Renal cortical epithelial cell (primary cell): ENCODE data around the gene GEMIN4. TPM values are rescaled to one million over a fixed set of nuclear protein-coding genes. Genes with fewer than 3 reads are reported as not detected.
"Not testable (repeated sequence)": the region's sequence is repeated elsewhere in the genome, so short reads cannot be mapped to it uniquely, and the experiment has no call there.

ENCODE experiments used
- DNase-seq: peaks from one replicate; pipeline ENCODE4 v3.0.0-alpha.2; 2011; ENCODE audit warnings: low read depth
- total RNA-seq: library from RNA; depleted of rRNA; stranded (reverse); fragments of >200 nt; gene quantifications from 2 replicates; pipeline ENCODE4 v1.2.3, GENCODE V29; 2014

The GEMIN4 gene
- 8.7 and 15.2 TPM in 2 replicates for total RNA-seq

DNA sequence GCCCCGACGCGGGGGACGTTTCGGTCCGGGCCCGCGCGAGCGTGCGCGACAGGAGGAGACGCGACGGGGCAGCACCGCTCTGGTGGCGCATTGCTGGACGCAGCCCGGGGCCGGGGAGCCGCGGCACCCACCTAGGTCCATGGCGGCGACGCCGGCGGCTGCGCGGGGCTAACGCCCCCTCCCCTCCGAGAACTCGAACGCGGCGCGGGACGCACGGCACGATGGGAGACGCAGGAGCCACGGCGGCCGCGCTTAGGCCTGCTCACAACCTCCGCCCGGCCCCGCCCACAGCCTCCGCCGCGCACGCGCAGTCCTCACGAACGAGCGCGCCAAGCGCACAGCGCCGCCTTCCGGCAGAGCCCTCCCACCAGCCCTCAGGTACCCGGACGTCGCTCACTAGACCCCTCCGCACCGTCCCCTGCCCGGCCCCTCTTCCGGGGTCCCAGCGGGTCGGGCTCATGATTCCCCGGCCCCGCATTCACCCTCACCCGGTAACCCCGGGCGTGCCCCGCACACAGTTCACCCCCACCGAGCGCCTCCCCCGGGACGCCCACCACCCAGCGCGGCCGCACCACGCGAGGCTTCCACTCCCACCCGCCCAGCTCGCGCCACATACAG, at the start of gene GEMIN4:
GEMIN4 (minus strand) TSS at position 263 of the 618 bp plus-strand sequence; CDS start at position 141, 122 bp downstream.
- DNase-seq: peak; percentile 43

DNA sequence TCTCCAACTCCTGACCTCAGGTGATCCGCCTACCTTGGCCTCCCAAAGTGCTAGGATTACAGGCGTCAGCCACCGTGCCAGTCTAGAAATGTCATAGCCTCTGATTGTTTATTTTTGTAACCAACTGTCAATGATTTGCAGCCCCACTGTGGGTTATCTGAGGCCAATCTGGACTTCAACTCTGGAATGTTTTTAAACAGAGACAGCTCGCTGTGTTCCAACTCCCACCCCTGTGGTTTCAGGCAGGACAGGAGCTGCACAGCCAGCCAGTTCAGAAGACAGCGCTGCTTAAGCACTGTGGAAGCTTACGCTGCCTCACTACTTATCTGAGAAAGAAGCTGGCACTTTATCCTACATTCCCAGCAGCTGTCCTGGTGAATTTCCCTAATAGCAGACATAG, 49.6 kb upstream of the GEMIN4 start:
- DNase-seq: peak; percentile 77

- DNase-seq: no peak
These were observed 48.6 kb upstream of the GEMIN4 start for GRCh38 chr17:800446-801242.

DNA sequence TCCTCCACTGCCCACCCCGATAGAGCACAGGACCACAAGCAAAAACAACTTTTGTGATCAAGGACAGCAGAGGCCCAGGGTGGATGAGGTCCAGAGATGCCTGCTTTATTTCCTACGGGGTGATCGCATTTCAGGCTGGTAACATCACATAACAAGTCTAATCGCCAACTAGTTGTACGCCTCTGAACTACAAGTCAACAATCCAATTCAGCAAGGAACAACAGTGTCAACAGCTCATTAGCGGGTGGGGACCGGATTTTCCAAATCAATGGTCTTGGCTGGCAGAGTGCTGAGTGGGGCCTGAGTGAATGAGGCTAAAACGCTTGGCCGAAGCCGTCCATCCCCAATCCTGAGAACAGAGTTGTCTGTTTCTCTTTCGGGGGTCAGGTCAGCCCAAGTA, 47.2 kb upstream of the GEMIN4 start:
- DNase-seq: no peak

- no peak for DNase-seq
These were observed 46.2 kb upstream of the GEMIN4 start for GRCh38 chr17:798246-798645.

DNA sequence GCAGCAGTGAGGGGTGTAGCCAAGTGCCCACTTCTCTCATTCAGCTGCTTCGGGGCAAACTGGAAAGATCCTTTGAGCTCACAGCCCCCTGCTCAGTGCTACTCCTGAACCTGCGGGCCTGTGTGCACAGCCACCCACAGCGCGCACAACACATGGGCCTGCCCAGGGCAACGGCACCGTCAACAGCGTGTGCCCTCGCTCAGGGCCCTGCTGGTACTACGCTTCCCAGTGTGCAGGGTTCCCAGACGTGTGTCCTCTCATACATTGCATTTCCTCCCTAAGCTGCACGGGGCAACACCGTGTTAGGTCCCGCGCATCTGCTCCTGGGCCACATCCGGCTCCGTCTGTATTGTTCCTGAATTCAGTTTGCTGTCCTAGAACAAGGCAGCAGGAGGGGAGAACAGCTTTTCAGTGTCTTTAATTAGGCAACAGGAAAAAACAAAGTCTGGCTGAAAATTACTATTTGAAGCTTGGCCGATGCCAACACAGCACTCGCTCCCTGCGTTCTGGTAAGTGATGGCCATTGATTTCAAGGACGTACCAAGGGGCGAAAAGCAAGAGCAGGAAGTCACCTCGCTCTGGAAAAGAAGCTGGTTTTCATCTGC, 45.3 kb upstream of the GEMIN4 start:
- no peak for DNase-seq

DNA sequence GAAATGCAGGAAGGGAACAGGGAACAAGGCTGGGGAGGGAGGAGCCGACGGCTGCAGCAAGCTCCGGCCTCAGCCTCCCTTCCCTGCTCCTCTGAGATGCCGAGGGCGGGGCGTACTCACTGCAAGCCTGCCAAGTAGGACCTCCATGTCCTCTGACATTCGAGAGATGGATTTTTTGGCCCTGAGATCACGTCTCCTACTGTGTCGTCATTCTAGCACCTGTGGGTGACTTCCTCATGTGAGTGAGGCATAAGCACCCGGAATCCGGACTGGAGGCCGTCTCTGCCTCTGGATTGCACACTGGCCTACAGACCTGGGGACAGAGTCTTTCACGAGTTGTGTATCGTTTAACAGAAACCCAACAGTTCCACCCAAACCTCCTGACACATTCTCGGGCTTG, 44.5 kb upstream of the GEMIN4 start:
- DNase-seq: no peak

GRCh38 chr17:795721-796120, 43.7 kb upstream of the GEMIN4 start:
- DNase-seq: no peak

- no peak for DNase-seq
These were observed 43.2 kb upstream of the GEMIN4 start for GRCh38 chr17:795276-795675.

- peak; percentile 53 for DNase-seq
These were observed 42.8 kb upstream of the GEMIN4 start for GRCh38 chr17:794876-795275.

GRCh38 chr17:792277-792676, 40.2 kb upstream of the GEMIN4 start:
- DNase-seq: no peak

GRCh38 chr17:791829-792228, 39.8 kb upstream of the GEMIN4 start:
- no peak for DNase-seq

- DNase-seq: not testable (repeated sequence)
These were observed 38.8 kb upstream of the GEMIN4 start for GRCh38 chr17:790874-791247.

DNA sequence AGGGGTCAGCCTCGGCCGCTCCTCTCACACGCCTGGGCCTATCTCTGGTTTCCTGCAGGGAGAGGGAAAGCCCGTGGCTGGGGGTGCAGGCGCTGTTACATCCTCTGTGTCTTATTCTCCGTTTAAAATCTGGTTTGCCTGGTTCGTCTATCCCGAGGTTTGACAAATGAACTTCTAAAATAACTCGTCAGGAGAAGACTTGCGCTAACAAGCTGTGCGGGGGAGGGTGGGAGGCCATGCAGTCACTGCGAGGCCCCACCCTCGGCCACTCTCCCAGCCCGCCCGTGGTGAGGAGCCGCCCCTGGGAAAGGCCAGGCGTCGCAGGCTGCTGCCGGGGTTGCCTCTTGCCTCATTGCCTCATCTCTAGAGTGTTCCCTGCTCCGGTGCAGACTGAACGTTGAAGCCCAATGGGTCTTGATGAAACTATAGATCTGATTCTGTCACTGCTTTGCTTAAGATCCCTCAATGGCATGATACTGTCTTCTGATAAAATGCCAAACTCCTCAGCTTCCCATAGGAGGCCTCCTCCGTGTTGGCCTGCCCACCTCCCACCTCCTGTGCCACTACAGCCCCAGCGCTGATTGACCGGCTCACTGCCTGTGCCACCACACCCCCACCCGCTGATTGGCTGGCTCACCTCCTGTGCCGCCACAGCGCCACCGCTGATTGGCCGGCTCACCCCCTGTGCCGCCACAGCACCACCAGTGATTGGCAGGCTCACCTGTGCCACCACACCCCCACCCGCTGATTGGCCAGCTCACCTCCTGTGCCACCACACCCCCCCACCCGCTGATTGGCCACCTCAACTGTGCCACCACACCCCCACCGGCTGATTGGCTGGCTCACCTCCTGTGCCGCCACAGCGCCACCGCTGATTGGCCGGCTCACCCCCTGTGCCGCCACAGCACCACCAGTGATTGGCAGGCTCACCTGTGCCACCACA, 38.1 kb upstream of the GEMIN4 start:
- DNase-seq: not testable (repeated sequence)

GRCh38 chr17:789160-789840, 37.2 kb upstream of the GEMIN4 start:
- DNase-seq: no peak

DNA sequence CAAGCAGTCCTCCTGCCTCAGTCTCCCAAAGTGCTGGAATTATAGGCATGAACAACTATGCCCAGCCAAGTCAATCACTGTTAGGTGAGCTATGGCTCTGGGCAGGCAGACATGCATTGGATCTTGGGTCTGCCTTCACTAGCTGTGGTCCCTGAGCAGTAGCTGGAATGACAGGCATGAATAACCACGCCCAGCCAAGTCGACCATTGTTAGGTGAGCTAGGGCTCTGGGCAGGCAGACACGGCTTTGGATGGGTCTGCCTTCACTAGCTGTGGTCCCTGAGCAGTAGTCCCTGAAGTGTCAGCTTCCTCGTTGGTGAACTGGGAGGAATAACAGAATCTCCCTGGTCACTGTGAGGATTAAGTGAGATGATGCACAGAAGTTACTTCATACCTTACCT, 36.5 kb upstream of the GEMIN4 start:
- DNase-seq: no peak

DNA sequence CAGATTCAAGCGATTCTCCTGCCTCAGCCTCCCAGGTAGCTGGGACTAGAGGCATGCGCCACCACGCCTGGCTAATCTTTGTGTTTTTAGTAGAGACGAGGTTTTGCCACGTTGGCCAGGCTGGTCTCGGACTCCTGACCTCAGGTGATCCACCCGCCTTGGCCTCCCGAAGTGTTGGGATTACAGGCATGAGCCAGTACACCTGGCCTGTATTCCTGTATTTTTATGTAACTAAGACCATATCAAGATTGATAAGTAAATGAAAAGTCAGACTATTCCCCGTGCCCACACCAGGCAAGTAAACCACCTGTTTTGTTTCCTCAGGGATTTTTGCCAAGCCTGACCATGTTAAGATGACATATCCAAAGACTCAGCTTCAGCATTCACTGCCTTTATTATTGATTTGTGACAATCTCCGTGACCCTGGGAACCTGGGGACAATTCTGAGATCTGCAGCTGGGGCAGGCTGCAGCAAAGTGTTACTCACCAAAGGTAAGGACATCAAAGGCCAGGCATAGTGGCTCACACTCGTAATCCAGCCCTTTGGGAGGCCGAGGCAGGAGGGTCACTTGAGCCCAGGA, 35.7 kb upstream of the GEMIN4 start:
- DNase-seq: no peak

GRCh38 chr17:785901-786300, 33.8 kb upstream of the GEMIN4 start:
- not testable (repeated sequence) for DNase-seq

- DNase-seq: no peak
These were observed 32.1 kb upstream of the GEMIN4 start for GRCh38 chr17:784143-784542.

DNA sequence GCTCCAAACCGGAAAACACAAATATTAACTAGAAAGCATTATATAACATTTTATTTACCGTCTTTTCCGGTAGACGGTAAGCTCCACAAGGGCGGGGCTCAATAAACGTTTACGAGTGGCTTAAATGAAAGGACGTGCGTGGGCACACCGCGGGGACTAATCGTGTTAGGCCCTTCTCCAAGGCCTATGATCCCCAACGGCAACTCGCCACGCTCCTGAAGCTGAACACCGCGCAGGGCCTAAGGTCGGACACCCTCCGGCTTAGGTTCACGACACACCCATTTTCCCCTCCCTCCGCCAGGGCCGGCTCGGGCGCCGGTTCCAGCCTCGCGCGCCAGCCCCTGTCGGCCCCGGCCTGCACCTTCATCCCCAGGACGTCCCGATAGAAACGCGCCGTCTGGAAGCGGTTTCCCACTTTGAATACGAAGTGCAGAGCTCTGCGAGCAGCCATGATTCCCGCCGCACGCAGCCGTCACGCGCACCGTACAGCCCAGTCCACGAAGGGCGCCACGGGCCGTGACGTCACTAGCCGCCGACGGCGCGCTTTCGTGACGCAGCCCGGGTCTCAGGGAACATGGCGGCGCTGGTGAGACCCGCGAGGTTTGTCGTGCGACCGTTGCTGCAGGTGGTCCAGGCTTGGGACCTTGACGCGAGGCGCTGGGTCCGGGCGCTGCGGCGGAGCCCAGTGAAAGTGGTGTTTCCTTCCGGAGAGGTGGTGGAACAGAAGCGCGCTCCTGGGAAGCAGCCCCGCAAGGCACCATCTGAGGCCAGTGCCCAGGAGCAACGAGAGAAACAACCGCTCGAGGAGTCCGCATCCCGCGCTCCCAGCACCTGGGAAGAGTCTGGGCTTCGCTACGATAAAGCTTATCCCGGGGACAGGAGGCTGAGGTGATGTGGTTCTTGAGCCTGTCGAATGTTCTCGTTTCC, 30.0 kb upstream of the GEMIN4 start, which contains the start of the genes GLOD4 and MRM3:
GLOD4 (minus strand) TSS at position 476 of the 927 bp plus-strand sequence; CDS start at position 451, 25 bp downstream.
MRM3 (plus strand) TSS at position 549 of the 927 bp plus-strand sequence; CDS start at position 575, 26 bp downstream.
- peak; percentile 66 for DNase-seq
